Sciatic nerve (tissue), 2 donors: ENCODE results near the gene EIF1AX. TPM values are rescaled to one million over a fixed set of nuclear protein-coding genes. Genes with fewer than 3 reads are reported as not detected.
A peak's percentile ranks its signal among the peaks of the same experiment; 100 is the strongest.
"Not testable (repeated sequence)": the region's sequence is repeated elsewhere in the genome, so short reads cannot be mapped to it uniquely, and the experiment has no call there.

Experiments used
- ATAC-seq: fragments of 200-7000 bp; cut with Tn5 transposase; one replicate; pipeline ENCODE4 v1.9.1; 2020; ENCODE audit warnings: mild to moderate bottlenecking, moderate library complexity
- DNase-seq: peaks from one replicate; pipeline ENCODE4 v3.0.0-alpha.2; 2020; ENCODE audit warnings: low spot score
- intact Hi-C: fragments of 100-400 bp; cut with DNase I; formaldehyde crosslinking; loops from one replicate; pipeline ENCODE4 v1.14.2; 2022
- total RNA-seq: library from RNA; stranded (reverse); fragmentation: NEBNext Ultra II Directional; extraction: Animal tissue kit (Norgen Biotek cat#: 25700); gene quantifications from one replicate; pipeline ENCODE4 v1.2.1, GENCODE V29; 2021
- donor health status: DM: no; HTN: no; CAD: no.
- donor health status: DM: no; HTN: no; CAD: no.

EIF1AX gene
- total RNA-seq, 1 donor from 2014 or later: 82.4 TPM

DNA sequence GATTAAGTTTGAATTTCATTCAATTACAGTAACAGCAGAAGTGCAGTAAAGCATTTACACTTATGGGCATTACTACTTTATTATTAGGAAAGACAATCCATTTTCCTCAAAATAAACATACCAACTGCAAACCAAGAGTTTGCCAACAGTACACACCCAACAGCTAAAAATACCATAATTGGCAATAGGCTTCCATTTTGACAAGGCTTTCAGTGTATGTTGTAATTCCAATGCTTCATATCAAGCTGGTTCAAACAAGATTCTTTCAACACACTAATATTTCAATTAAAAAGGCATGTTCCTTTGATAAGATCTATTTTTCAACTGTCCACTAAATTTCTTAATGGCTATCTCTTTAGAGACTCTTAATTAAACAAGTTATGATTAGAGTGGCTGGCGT is 12.1 kb downstream of the EIF1AX start:
- intact Hi-C loops: no loop called here
- DNase-seq: no peak
- no peak for ATAC-seq

- ATAC-seq (peak; percentile 46), DNase-seq (no peak)
- intact Hi-C loops: no loop called here
These were observed 13.0 kb downstream of the EIF1AX start for GRCh38 chrX:20128670-20129069.

DNA sequence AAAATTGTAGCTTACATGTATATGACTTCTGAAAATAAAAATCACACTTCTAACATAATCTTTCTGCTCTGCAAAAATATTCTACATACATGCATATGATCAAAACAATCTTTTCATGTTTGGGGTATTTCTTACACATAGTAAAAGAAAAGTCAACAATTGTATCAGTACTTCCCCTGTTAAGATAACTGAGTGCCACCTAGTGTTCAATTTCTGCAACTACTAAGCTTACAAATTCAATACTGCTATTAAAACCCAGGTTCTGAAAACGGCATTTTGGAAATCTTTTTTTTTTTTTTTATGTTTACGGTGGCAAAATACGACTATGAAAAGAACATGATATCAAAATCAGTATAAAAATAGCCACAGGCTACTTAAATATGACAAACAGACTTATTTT is 14.2 kb downstream of the EIF1AX start:
- intact Hi-C loops: not testable (repeated sequence)
- ATAC-seq: peak; percentile 72

DNA sequence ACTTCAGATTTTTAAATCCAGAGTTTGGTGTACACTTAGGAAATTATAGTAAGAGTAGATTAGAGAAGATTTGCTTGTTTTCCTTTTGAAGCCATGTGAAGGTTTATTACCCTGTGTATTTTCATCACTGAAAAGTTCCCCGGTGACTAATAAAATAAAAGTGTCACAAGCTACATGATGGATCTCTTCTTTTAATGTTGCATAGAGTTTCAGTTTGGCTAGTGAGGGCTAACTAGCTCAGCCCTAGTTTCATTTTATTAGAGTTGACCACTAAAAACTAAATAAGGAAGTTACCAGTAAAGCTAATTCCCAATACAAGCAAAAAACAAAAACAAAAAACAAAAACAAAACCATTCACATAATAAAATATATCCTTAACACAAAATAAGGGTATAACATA is 14.8 kb downstream of the EIF1AX start:
- DNase-seq, intact Hi-C loops, ATAC-seq: not testable (repeated sequence)

More for the DNA sequence above, 14.2 kb downstream of the EIF1AX start:
- not testable (repeated sequence) for DNase-seq

DNA sequence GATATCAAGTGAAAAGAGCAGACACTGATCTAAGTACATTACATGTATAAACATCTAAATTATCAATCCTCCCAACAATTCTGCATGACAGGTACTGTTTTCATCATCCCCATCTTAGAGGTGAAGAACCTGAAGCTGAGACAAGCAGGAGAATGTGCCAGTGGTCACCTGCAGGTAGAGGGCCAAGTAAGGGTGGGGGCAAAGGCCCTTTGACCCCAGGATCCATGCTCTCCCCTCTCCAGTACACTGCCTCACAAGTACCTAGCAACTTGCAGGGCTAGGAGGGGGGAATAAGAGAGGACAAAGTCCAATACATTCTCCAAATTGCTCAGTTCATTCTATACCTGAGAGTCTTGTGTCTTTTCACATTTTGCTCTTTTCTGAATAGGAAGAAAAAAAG is 16.7 kb downstream of the EIF1AX start:
- no peak for ATAC-seq
- DNase-seq: no peak
- intact Hi-C loops: no loop called here

GRCh38 chrX:20118065-20118824 is 23.4 kb downstream of the EIF1AX start:
- ATAC-seq (no peak), DNase-seq (no peak)
- intact Hi-C loops: no loop called here

- intact Hi-C loops: no loop called here
- ATAC-seq (no peak), DNase-seq (no peak)
These were observed 24.9 kb downstream of the EIF1AX start, which contains the start of gene MAP7D2 for GRCh38 chrX:20116577-20117240. TSS of gene MAP7D2 (minus strand) at chrX:20116907. CDS start at chrX:20116879, 28 bp downstream.

DNA sequence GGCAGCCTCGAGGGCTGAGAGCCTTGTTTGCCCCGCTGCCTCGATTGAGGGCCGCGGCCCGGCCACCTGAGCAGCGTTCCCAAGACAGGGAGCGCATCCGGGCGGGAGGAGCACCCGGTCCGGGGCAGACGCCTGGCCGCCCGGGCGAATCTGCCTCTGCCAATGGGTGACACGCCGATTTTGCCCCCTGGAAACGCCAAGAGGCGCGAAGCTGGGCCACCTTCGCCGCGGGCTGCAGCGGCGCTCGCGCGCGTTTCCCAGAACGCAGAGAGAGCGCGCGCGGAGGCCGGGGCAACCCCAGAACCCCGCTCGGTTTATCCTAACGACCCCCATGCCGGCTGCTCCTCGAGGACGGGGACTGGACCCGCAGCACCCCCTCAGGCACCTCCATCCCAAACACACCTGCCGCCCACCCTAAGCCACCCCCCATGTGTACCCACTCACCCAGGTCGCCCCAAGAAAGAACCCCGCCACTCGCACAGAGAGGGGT is 25.5 kb downstream of the EIF1AX start:
- DNase-seq: no peak
- no peak for ATAC-seq
- intact Hi-C loops: no loop called here

- ATAC-seq (no peak), DNase-seq (no peak)
- intact Hi-C loops: no loop called here
These were observed 29.4 kb downstream of the EIF1AX start for GRCh38 chrX:20112022-20112774.

DNA sequence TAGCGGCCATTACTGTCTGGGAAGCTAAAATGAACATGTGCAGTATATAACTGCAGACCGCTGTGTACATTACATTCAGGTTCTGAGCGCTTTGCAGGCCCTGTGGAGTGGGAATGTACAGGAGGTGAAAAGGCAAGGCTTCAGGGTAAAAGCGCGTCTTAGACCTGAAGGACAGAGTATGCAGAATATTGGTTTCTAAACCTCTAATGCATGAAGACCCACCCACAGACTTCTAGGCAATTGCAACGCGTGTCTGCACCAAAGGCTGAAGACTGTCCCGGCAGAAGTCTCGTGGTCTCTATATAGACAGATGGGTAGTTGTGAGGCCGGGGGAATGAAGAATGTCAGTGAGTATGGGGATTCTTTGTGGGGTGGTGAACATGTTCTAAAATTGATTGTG is 30.4 kb downstream of the EIF1AX start:
- DNase-seq (no peak), ATAC-seq (no peak)
- intact Hi-C loops: no loop called here

DNA sequence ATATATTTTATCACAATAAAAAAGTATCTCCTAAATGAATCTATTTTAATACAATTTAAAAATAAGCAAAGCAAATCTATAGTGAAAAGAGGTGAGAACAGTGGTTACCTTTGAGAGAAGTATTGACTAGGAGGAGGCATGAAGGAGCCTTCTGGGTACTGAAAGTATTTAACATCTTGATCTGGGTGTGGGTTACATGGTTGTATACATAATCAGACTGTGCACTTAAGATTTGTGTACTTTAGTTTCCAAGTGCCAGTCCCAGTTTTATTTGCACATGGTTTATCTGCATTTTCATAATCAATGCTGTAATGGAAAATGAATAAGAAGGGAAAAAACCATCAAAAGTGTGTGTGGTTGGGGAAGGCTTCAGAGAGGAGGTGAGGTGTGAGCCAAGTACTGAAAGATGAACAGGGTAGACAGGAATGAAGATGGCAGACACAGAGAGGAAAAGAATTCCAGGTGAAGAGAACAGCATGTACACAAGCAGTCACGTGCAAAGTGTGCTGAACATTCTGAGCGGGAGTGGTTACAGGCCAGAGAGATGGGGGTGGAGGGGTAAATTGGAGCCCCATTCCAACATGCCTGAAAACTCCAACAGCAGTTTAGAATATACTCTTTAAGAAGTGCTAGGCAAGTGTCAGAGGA is 39.6 kb downstream of the EIF1AX start:
- ATAC-seq (no peak), DNase-seq (no peak)
- intact Hi-C loops: no loop called here

DNA sequence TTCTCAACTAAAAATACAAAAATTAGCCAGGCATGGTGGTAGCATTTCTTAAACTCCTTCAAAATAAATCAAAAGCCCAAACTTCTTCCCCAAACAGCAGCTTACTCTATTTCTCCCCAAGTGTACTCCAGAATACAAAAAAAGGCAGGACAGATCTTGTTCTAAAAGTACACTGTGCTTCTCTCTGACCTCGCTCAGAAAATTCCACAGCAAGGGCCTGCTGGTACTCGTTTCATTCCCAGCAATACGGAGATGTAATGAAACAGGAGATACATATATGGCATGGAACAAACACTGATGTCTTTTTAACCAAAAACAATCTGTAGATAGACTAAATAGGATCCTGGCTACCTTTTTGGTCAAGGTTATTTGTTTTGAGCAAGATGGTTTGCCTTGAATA is 50.1 kb downstream of the EIF1AX start:
- no peak for ATAC-seq
- intact Hi-C loops: no loop called here
- DNase-seq: no peak

GRCh38 chrX:20089845-20090244 is 51.8 kb downstream of the EIF1AX start:
- DNase-seq (no peak), ATAC-seq (no peak)
- intact Hi-C loops: no loop called here

DNA sequence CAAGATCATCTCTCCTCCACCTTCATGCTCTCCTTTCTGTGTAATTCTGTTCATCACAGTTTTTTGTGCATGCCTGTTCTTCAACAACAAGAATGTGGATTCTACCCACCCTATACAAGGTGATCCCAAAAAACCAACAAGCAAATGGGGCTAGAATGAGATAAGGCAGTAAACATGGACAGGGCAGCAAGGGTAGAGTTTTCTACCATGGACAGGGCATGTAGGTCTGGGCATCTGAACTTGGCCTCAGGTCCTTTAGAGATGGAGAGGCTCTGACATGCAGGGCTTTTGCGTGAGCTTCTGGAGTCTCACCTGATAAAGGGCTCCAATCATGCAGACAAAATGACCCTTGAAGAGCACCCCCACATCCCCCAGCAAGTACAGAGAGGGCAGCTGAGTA is 61.4 kb downstream of the EIF1AX start:
- ATAC-seq (no peak), DNase-seq (no peak)
- intact Hi-C loops: no loop called here

Other genes with a start within 250 kb of the EIF1AX start
- 24.9 TPM for gene BCLAF3, start 150.8 kb downstream of the EIF1AX start, total RNA-seq
- 0.22 TPM for gene MAP7D2, start 24.9 kb downstream of the EIF1AX start, total RNA-seq
- gene RPS6KA3, start 125.1 kb upstream of the EIF1AX start, total RNA-seq: 43.6 TPM